GM12891 (cell line): Measurements from ENCODE around the gene AMZ2.

Experiments
- POLR2A ChIP-seq: IDR thresholded peaks from 2 replicates; pipeline ENCODE4 v1.6.1; 2011; ENCODE audit warnings: low read depth, low read length, control low read depth
- POLR2AphosphoS5 ChIP-seq: IDR thresholded peaks from 2 replicates; pipeline ENCODE4 v1.6.1; 2011; ENCODE audit warnings: low read depth, low read length, control low read depth
- SPI1 ChIP-seq: IDR thresholded peaks from 2 replicates; pipeline ENCODE4 v1.6.1; 2011; ENCODE audit warnings: low read depth, low read length, control low read depth
- TAF1 ChIP-seq: IDR thresholded peaks from 2 replicates; pipeline ENCODE4 v1.6.1; 2011; ENCODE audit warnings: low read depth, low read length, control low read depth

- TF ChIP-seq POLR2A (no peak), POLR2AphosphoS5 (no peak), TAF1 (no peak), SPI1 (no peak)
Measured at GRCh38 chr17:68229619-68230018, 18.2 kb upstream of the AMZ2 start.
